Thoracic aorta (tissue), 2 donors: ENCODE measurements around the gene SLC2A11. TPM values are rescaled to one million over a fixed set of nuclear protein-coding genes. Genes with fewer than 3 reads are reported as not detected.

Experiments
- ATAC-seq: fragments of 150-250 bp; one replicate; pipeline ENCODE4 v1.8.0; 2017; ENCODE audit warnings: low read depth; ENCODE audit not compliant: insufficient number of reproducible peaks, low FRiP score
- DNase-seq: peaks from one replicate; pipeline ENCODE4 v3.0.0-alpha.2; 2020; ENCODE audit warnings: low spot score
- H3K27ac ChIP-seq, 2 donors: fragments of 200-600 bp; sonication (generic); 1 replicate in 1 of 2; 2 replicates in 1 of 2; pipeline ENCODE4 v1.5.1; 2016; ENCODE audit warnings: mild to moderate bottlenecking in 2 of 2, moderate library complexity in 2 of 2
- H3K27me3 ChIP-seq: fragments of 200-600 bp; sonication (generic); replicated peaks from 2 replicates; pipeline ENCODE4 v1.6.0; 2016; ENCODE audit warnings: mild to moderate bottlenecking; ENCODE audit not compliant: insufficient read depth
- H3K36me3 ChIP-seq: fragments of 200-600 bp; sonication (generic); one replicate; pipeline ENCODE4 v1.5.1; 2016
- H3K4me1 ChIP-seq, 2 donors: fragments of 200-600 bp; sonication (generic); 1 replicate in 1 of 2; 2 replicates in 1 of 2; pipeline versions ENCODE4 v1.5.1 to v1.6.0; 2016; ENCODE audit warnings: low read depth in 2 of 2, mild to moderate bottlenecking in 1 of 2; ENCODE audit not compliant: control insufficient read depth in 1 of 2
- H3K4me3 ChIP-seq: fragments of 200-600 bp; sonication (generic); 2 replicates; pipeline ENCODE4 v1.5.1; 2016; ENCODE audit warnings: mild to moderate bottlenecking
- H3K9me3 ChIP-seq: fragments of 200-600 bp; sonication (generic); 2 replicates; pipeline ENCODE4 v1.5.1; 2016
- CTCF ChIP-seq: fragments of 200-600 bp; sonication (generic); IDR thresholded peaks from one replicate; pipeline ENCODE4 v1.5.1; 2019; ENCODE audit warnings: antibody characterized with exemption
- total RNA-seq, 2 donors: library from RNA; depleted of rRNA; stranded (reverse); fragments of >200 nt; gene quantifications; one replicate each; pipeline versions ENCODE4 v1.1.0 to v1.2.3, GENCODE V29; 2016

The SLC2A11 gene
- total RNA-seq, 2 donors from 2014 or later = 9.2 to 25.5 TPM

GRCh38 chr22:23833017-23833751 is 24.5 kb upstream of the SLC2A11 start:
- peaks cover 26 to 58% of the 10 kb centered on the region in 2 donors for H3K4me1 ChIP-seq
- TF ChIP-seq CTCF = no peak
- ATAC-seq (no peak), DNase-seq (no peak)
- peak overlapping the region; percentile 16 to 43 for H3K27ac ChIP-seq
- peaks cover 6% of the 10 kb centered on the region for H3K36me3 ChIP-seq
- no peaks in the 10 kb centered on the region for H3K27me3 ChIP-seq
- H3K4me3 ChIP-seq = no peak overlapping the region
- no peaks in the 10 kb centered on the region for H3K9me3 ChIP-seq

GRCh38 chr22:23833911-23834317 is 23.8 kb upstream of the SLC2A11 start:
- no peaks in the 10 kb centered on the region for H3K9me3 ChIP-seq
- no peak for ATAC-seq
- no peak overlapping the region for H3K4me3 ChIP-seq
- no peaks in the 10 kb centered on the region for H3K27me3 ChIP-seq
- peaks cover 6% of the 10 kb centered on the region for H3K36me3 ChIP-seq
- no peak for TF ChIP-seq CTCF
- no peak for DNase-seq
- H3K4me1 ChIP-seq = peaks cover 31 to 61% of the 10 kb centered on the region in 2 donors
- peak overlapping the region; percentile 16 to 43 for H3K27ac ChIP-seq

GRCh38 chr22:23834406-23834792 is 23.3 kb upstream of the SLC2A11 start:
- Histone ChIP-seq H3K9me3 (no peaks in the 10 kb centered on the region), H3K27ac (peak overlapping the region; percentile 48 to 56), H3K4me3 (no peak overlapping the region), H3K36me3 (peaks cover 6% of the 10 kb centered on the region), H3K4me1 (peaks cover 33 to 62% of the 10 kb centered on the region in 2 donors), H3K27me3 (no peaks in the 10 kb centered on the region)
- TF ChIP-seq CTCF = no peak
- DNase-seq (no peak), ATAC-seq (no peak)

GRCh38 chr22:23834793-23835483 is 22.7 kb upstream of the SLC2A11 start:
- no peak for DNase-seq
- H3K4me1 ChIP-seq = peaks cover 38 to 64% of the 10 kb centered on the region in 2 donors
- TF ChIP-seq CTCF = no peak

GRCh38 chr22:23835484-23836144 is 22.1 kb upstream of the SLC2A11 start:
- Histone ChIP-seq H3K27ac (peak overlapping the region; percentile 48 to 56), H3K9me3 (no peaks in the 10 kb centered on the region), H3K36me3 (peaks cover 6% of the 10 kb centered on the region), H3K4me3 (no peak overlapping the region), H3K27me3 (no peaks in the 10 kb centered on the region), H3K4me1 (peaks cover 38 to 64% of the 10 kb centered on the region in 2 donors)
- TF ChIP-seq CTCF = no peak
- no peak for ATAC-seq
- no peak for DNase-seq

More at GRCh38 chr22:23834793-23835483, 22.7 kb upstream of the SLC2A11 start:
- Histone ChIP-seq H3K27me3 (no peaks in the 10 kb centered on the region), H3K9me3 (no peaks in the 10 kb centered on the region), H3K27ac (peak overlapping the region; percentile 48 to 56), H3K4me3 (no peak overlapping the region), H3K36me3 (peaks cover 6% of the 10 kb centered on the region)
- no peak for ATAC-seq
